Muscle layer of colon (tissue), 2 donors: ENCODE measurements around the gene IPP.
"Not testable (repeated sequence)": the region's sequence is repeated elsewhere in the genome, so short reads cannot be mapped to it uniquely, and the experiment has no call there.

ENCODE experiments used
- H3K27ac ChIP-seq: one replicate; pipeline ENCODE4 v1.7.0; 2013; ENCODE audit warnings: low read depth, mild to moderate bottlenecking, low read length, moderate library complexity
- H3K27me3 ChIP-seq, 2 donors: one replicate each; pipeline ENCODE4 v1.7.0; 2013; ENCODE audit warnings: low read length in 2 of 2, mild to moderate bottlenecking in 2 of 2; ENCODE audit not compliant: insufficient read depth in 2 of 2, control insufficient read depth in 1 of 2
- H3K36me3 ChIP-seq: one replicate; pipeline ENCODE4 v1.7.0; 2013; ENCODE audit warnings: mild to moderate bottlenecking, low read length; ENCODE audit not compliant: insufficient read depth
- H3K4me1 ChIP-seq: one replicate; pipeline ENCODE4 v1.7.0; 2013; ENCODE audit warnings: mild to moderate bottlenecking, low read length; ENCODE audit not compliant: insufficient read depth
- H3K4me3 ChIP-seq, 2 donors: one replicate each; pipeline ENCODE4 v1.7.0; 2013; ENCODE audit warnings: low read length in 2 of 2, low read depth in 1 of 2, mild to moderate bottlenecking in 1 of 2, moderate library complexity in 1 of 2
- H3K9ac ChIP-seq: one replicate; pipeline ENCODE4 v1.7.0; 2013; ENCODE audit warnings: low read length
- H3K9me3 ChIP-seq: one replicate; pipeline ENCODE4 v1.7.0; 2013; ENCODE audit warnings: mild to moderate bottlenecking, low read length
- donor health status: abdominal sarcoma.
- donor health status: Adenocarcinoma of cecum.

IPP gene

GRCh38 chr1:45767035-45767434 is 16.6 kb upstream of the IPP start:
- no peak overlapping the region for H3K4me3 ChIP-seq
- no peaks in the 10 kb centered on the region for H3K36me3 ChIP-seq
- no peaks in the 10 kb centered on the region for H3K4me1 ChIP-seq
- H3K27ac ChIP-seq: no peak overlapping the region
- H3K27me3 ChIP-seq: no peaks in the 10 kb centered on the region
- H3K9me3 ChIP-seq: no peaks in the 10 kb centered on the region
- no peak overlapping the region for H3K9ac ChIP-seq

GRCh38 chr1:45765999-45766792 is 15.7 kb upstream of the IPP start:
- Histone ChIP-seq H3K27me3 (no peaks in the 10 kb centered on the region), H3K4me1 (no peaks in the 10 kb centered on the region), H3K36me3 (no peaks in the 10 kb centered on the region), H3K27ac (no peak overlapping the region), H3K4me3 (no peak overlapping the region), H3K9ac (no peak overlapping the region), H3K9me3 (no peaks in the 10 kb centered on the region)

GRCh38 chr1:45762291-45762690 is 11.8 kb upstream of the IPP start:
- Histone ChIP-seq H3K27me3 (no peaks in the 10 kb centered on the region), H3K4me3 (no peak overlapping the region), H3K9ac (no peak overlapping the region), H3K4me1 (no peaks in the 10 kb centered on the region), H3K27ac (no peak overlapping the region), H3K36me3 (no peaks in the 10 kb centered on the region), H3K9me3 (no peaks in the 10 kb centered on the region)

- Histone ChIP-seq H3K9me3 (no peaks in the 10 kb centered on the region), H3K27ac (no peak overlapping the region), H3K4me1 (no peaks in the 10 kb centered on the region), H3K9ac (no peak overlapping the region), H3K36me3 (no peaks in the 10 kb centered on the region), H3K4me3 (no peak overlapping the region), H3K27me3 (no peaks in the 10 kb centered on the region)
Observed at GRCh38 chr1:45755697-45756096, 5.2 kb upstream of the IPP start.

GRCh38 chr1:45753248-45754037 is 3.0 kb upstream of the IPP start:
- Histone ChIP-seq H3K9me3 (no peaks in the 10 kb centered on the region), H3K27me3 (no peaks in the 10 kb centered on the region), H3K4me1 (peaks cover 6% of the 10 kb centered on the region), H3K4me3 (no peak overlapping the region), H3K27ac (no peak overlapping the region), H3K36me3 (no peaks in the 10 kb centered on the region), H3K9ac (no peak overlapping the region)

- H3K4me3 ChIP-seq: no peak overlapping the region
- no peak overlapping the region for H3K27ac ChIP-seq
- H3K27me3 ChIP-seq: no peaks in the 10 kb centered on the region
- peaks cover 6% of the 10 kb centered on the region for H3K4me1 ChIP-seq
- no peaks in the 10 kb centered on the region for H3K9me3 ChIP-seq
- H3K9ac ChIP-seq: no peak overlapping the region
- no peaks in the 10 kb centered on the region for H3K36me3 ChIP-seq
Observed at GRCh38 chr1:45752441-45753052, 2.1 kb upstream of the IPP start.

- Histone ChIP-seq H3K36me3 (no peaks in the 10 kb centered on the region), H3K27me3 (no peaks in the 10 kb centered on the region), H3K4me1 (peaks cover 6% of the 10 kb centered on the region), H3K4me3 (no peak overlapping the region), H3K27ac (no peak overlapping the region), H3K9me3 (no peaks in the 10 kb centered on the region), H3K9ac (no peak overlapping the region)
Observed at GRCh38 chr1:45752014-45752413, 1.6 kb upstream of the IPP start.

- Histone ChIP-seq H3K9ac (peak overlapping the region; percentile 55), H3K27ac (peak overlapping the region; percentile 100), H3K4me3 (peak overlapping the region; percentile 47 to 59)
- not testable (repeated sequence) for H3K36me3 ChIP-seq, H3K9me3 ChIP-seq, H3K4me1 ChIP-seq, H3K27me3 ChIP-seq
Observed at GRCh38 chr1:45751039-45751838, 786 bp upstream of the IPP start.

GRCh38 chr1:45746922-45747321 is 3.5 kb downstream of the IPP start:
- H3K9me3 ChIP-seq: no peaks in the 10 kb centered on the region
- peaks cover 6% of the 10 kb centered on the region for H3K36me3 ChIP-seq
- no peak overlapping the region for H3K4me3 ChIP-seq
- peaks cover 6% of the 10 kb centered on the region for H3K4me1 ChIP-seq
- H3K9ac ChIP-seq: no peak overlapping the region
- H3K27me3 ChIP-seq: no peaks in the 10 kb centered on the region
- no peak overlapping the region for H3K27ac ChIP-seq

- not testable (repeated sequence) for H3K9ac ChIP-seq, H3K27ac ChIP-seq, H3K27me3 ChIP-seq, H3K4me3 ChIP-seq, H3K4me1 ChIP-seq, H3K9me3 ChIP-seq
- peaks cover 13% of the 10 kb centered on the region for H3K36me3 ChIP-seq
Observed at GRCh38 chr1:45739641-45740156, 10.8 kb downstream of the IPP start.

GRCh38 chr1:45739137-45739536 is 11.3 kb downstream of the IPP start:
- no peak overlapping the region for H3K27ac ChIP-seq
- H3K9ac ChIP-seq: no peak overlapping the region

More at GRCh38 chr1:45739137-45739536, 11.3 kb downstream of the IPP start:
- no peaks in the 10 kb centered on the region for H3K9me3 ChIP-seq
- peaks cover 13% of the 10 kb centered on the region for H3K36me3 ChIP-seq
- H3K4me3 ChIP-seq: no peak overlapping the region
- no peaks in the 10 kb centered on the region for H3K4me1 ChIP-seq
- H3K27me3 ChIP-seq: no peaks in the 10 kb centered on the region
